ENCODE results near the gene RNF215. TPM values are rescaled to one million over a fixed set of nuclear protein-coding genes. Genes with fewer than 3 reads are reported as not detected.

The RNF215 gene
- total RNA-seq, result 26.2 and 32.8 TPM in 2 replicates

GRCh38 chr22:30386960-30387827 is at the start of gene RNF215:
Gene RNF215 (minus strand): TSS chr22:30387411. CDS start chr22:30387313, 98 bp downstream.

GRCh38 chr22:30425616-30426387 is 38.6 kb upstream of the RNF215 start, which contains the start of gene MTFP1:
Gene MTFP1 (plus strand): TSS chr22:30425768. CDS start chr22:30425880, 112 bp downstream.

GRCh38 chr22:30396871-30397655 is 9.9 kb upstream of the RNF215 start, which contains the start of gene SEC14L2:
Gene SEC14L2 (plus strand): TSS chr22:30397018. CDS start chr22:30397117, 99 bp downstream.

GRCh38 chr22:30356449-30357235 is 30.6 kb downstream of the RNF215 start, which contains the start of the genes CCDC157 and SF3A1:
Gene CCDC157 (plus strand): TSS chr22:30357007. CDS start chr22:30366001, 8,994 bp downstream.
Gene SF3A1 (minus strand): TSS chr22:30356894. CDS start chr22:30356792, 102 bp downstream.

Other genes with a start within 250 kb of the RNF215 start
- gene LIF, start 140.7 kb downstream of the RNF215 start, total RNA-seq, result 17.3 and 34.1 TPM in 2 replicates
- not detected in 2 replicates for gene OSM, start 120.6 kb downstream of the RNF215 start, total RNA-seq
- 4.8 and 7.4 TPM in 2 replicates for gene CASTOR1, start 97.9 kb downstream of the RNF215 start, total RNA-seq
- gene TBC1D10A, start 60.5 kb downstream of the RNF215 start, total RNA-seq, result 10.1 and 11.4 TPM in 2 replicates
- 15.9 and 17.5 TPM in 2 replicates for gene SF3A1, start 30.5 kb downstream of the RNF215 start, total RNA-seq
- 1.3 and 1.7 TPM in 2 replicates for gene CCDC157, start 30.4 kb downstream of the RNF215 start, total RNA-seq
- gene SEC14L2, start 9.6 kb upstream of the RNF215 start, total RNA-seq, result 6.8 and 9.3 TPM in 2 replicates
- gene MTFP1, start 38.4 kb upstream of the RNF215 start, total RNA-seq, result 5.1 and 6.7 TPM in 2 replicates
- gene SEC14L3, start 84.6 kb upstream of the RNF215 start, total RNA-seq, result under 0.01 TPM in 1 of 2 replicates, not detected in the other
- gene SEC14L4, start 118.3 kb upstream of the RNF215 start, total RNA-seq, result 0.14 and 0.18 TPM in 2 replicates
- 0.14 and 0.18 TPM in 2 replicates for gene SEC14L6, start 159.3 kb upstream of the RNF215 start, total RNA-seq
- gene GAL3ST1, start 187.3 kb upstream of the RNF215 start, total RNA-seq, result 0.18 and 0.43 TPM in 2 replicates
- gene PES1, start 204.5 kb upstream of the RNF215 start, total RNA-seq, result 96.0 and 108 TPM in 2 replicates
- 2.0 and 2.4 TPM in 2 replicates for gene TCN2, start 219.8 kb upstream of the RNF215 start, total RNA-seq
- gene SLC35E4, start 248.4 kb upstream of the RNF215 start, total RNA-seq, result 6.3 and 8.5 TPM in 2 replicates